Measurements from ENCODE around the gene SPOCK2.

SPOCK2 gene

GRCh38 chr10:72062382-72062781 lies 26.0 kb downstream of the SPOCK2 start:
- no peak overlapping the region for H3K9ac ChIP-seq (ENCODE audit: low read length)
- no peak overlapping the region for H3K27ac ChIP-seq (ENCODE audit: low read depth, low read length)
- H3K4me1 ChIP-seq (ENCODE audit: control insufficient read depth, insufficient read depth, low read length), result no peaks in the 10 kb centered on the region
- no peaks in the 10 kb centered on the region for H3K36me3 ChIP-seq (ENCODE audit: control insufficient read depth, insufficient read depth, low read length)
- no peak overlapping the region for H3K4me3 ChIP-seq (ENCODE audit: low read length)
- no peaks in the 10 kb centered on the region for H3K27me3 ChIP-seq (ENCODE audit: control insufficient read depth, insufficient read depth, low read length)

- Histone ChIP-seq H3K27ac (ENCODE audit: low read depth, low read length) (no peak overlapping the region), H3K27me3 (ENCODE audit: control insufficient read depth, insufficient read depth, low read length) (no peaks in the 10 kb centered on the region), H3K36me3 (ENCODE audit: control insufficient read depth, insufficient read depth, low read length) (no peaks in the 10 kb centered on the region), H3K4me3 (ENCODE audit: low read length) (no peak overlapping the region), H3K9ac (ENCODE audit: low read length) (no peak overlapping the region), H3K4me1 (ENCODE audit: control insufficient read depth, insufficient read depth, low read length) (no peaks in the 10 kb centered on the region)
These were observed 26.4 kb downstream of the SPOCK2 start for GRCh38 chr10:72061930-72062329.

- Histone ChIP-seq H3K9ac (ENCODE audit: low read length) (no peak overlapping the region), H3K36me3 (ENCODE audit: control insufficient read depth, insufficient read depth, low read length) (no peaks in the 10 kb centered on the region), H3K27me3 (ENCODE audit: control insufficient read depth, insufficient read depth, low read length) (no peaks in the 10 kb centered on the region), H3K27ac (ENCODE audit: low read depth, low read length) (no peak overlapping the region), H3K4me3 (ENCODE audit: low read length) (no peak overlapping the region), H3K4me1 (ENCODE audit: control insufficient read depth, insufficient read depth, low read length) (no peaks in the 10 kb centered on the region)
These were observed 26.9 kb downstream of the SPOCK2 start for GRCh38 chr10:72061491-72061890.

- Histone ChIP-seq H3K27me3 (ENCODE audit: control insufficient read depth, insufficient read depth, low read length) (no peaks in the 10 kb centered on the region), H3K27ac (ENCODE audit: low read depth, low read length) (no peak overlapping the region), H3K9ac (ENCODE audit: low read length) (no peak overlapping the region), H3K4me1 (ENCODE audit: control insufficient read depth, insufficient read depth, low read length) (no peaks in the 10 kb centered on the region), H3K36me3 (ENCODE audit: control insufficient read depth, insufficient read depth, low read length) (no peaks in the 10 kb centered on the region), H3K4me3 (ENCODE audit: low read length) (no peak overlapping the region)
These were observed 28.2 kb downstream of the SPOCK2 start for GRCh38 chr10:72059843-72060822.

- Histone ChIP-seq H3K9ac (ENCODE audit: low read length) (no peak overlapping the region), H3K27ac (ENCODE audit: low read depth, low read length) (no peak overlapping the region), H3K27me3 (ENCODE audit: control insufficient read depth, insufficient read depth, low read length) (no peaks in the 10 kb centered on the region), H3K36me3 (ENCODE audit: control insufficient read depth, insufficient read depth, low read length) (no peaks in the 10 kb centered on the region), H3K4me1 (ENCODE audit: control insufficient read depth, insufficient read depth, low read length) (no peaks in the 10 kb centered on the region), H3K4me3 (ENCODE audit: low read length) (no peak overlapping the region)
These were observed 29.1 kb downstream of the SPOCK2 start for GRCh38 chr10:72058989-72059842.

GRCh38 chr10:72058347-72058898 lies 29.9 kb downstream of the SPOCK2 start:
- Histone ChIP-seq H3K36me3 (ENCODE audit: control insufficient read depth, insufficient read depth, low read length) (no peaks in the 10 kb centered on the region), H3K4me1 (ENCODE audit: control insufficient read depth, insufficient read depth, low read length) (no peaks in the 10 kb centered on the region), H3K27ac (ENCODE audit: low read depth, low read length) (no peak overlapping the region), H3K9ac (ENCODE audit: low read length) (no peak overlapping the region), H3K4me3 (ENCODE audit: low read length) (no peak overlapping the region), H3K27me3 (ENCODE audit: control insufficient read depth, insufficient read depth, low read length) (no peaks in the 10 kb centered on the region)

- H3K9ac ChIP-seq (ENCODE audit: low read length), result no peak overlapping the region
- H3K27me3 ChIP-seq (ENCODE audit: control insufficient read depth, insufficient read depth, low read length), result no peaks in the 10 kb centered on the region
- no peaks in the 10 kb centered on the region for H3K36me3 ChIP-seq (ENCODE audit: control insufficient read depth, insufficient read depth, low read length)
- H3K4me3 ChIP-seq (ENCODE audit: low read length), result no peak overlapping the region
- no peak overlapping the region for H3K27ac ChIP-seq (ENCODE audit: low read depth, low read length)
- no peaks in the 10 kb centered on the region for H3K4me1 ChIP-seq (ENCODE audit: control insufficient read depth, insufficient read depth, low read length)
These were observed 31.2 kb downstream of the SPOCK2 start for GRCh38 chr10:72056932-72057751.

- H3K27ac ChIP-seq (ENCODE audit: low read depth, low read length), result no peak overlapping the region
- no peaks in the 10 kb centered on the region for H3K36me3 ChIP-seq (ENCODE audit: control insufficient read depth, insufficient read depth, low read length)
- no peaks in the 10 kb centered on the region for H3K27me3 ChIP-seq (ENCODE audit: control insufficient read depth, insufficient read depth, low read length)
- H3K4me1 ChIP-seq (ENCODE audit: control insufficient read depth, insufficient read depth, low read length), result no peaks in the 10 kb centered on the region
- no peak overlapping the region for H3K9ac ChIP-seq (ENCODE audit: low read length)
- no peak overlapping the region for H3K4me3 ChIP-seq (ENCODE audit: low read length)
These were observed 32.2 kb downstream of the SPOCK2 start for GRCh38 chr10:72056113-72056512.

- no peak overlapping the region for H3K27ac ChIP-seq (ENCODE audit: low read depth, low read length)
- H3K36me3 ChIP-seq (ENCODE audit: control insufficient read depth, insufficient read depth, low read length), result no peaks in the 10 kb centered on the region
- H3K4me1 ChIP-seq (ENCODE audit: control insufficient read depth, insufficient read depth, low read length), result no peaks in the 10 kb centered on the region
These were observed 34.7 kb downstream of the SPOCK2 start for GRCh38 chr10:72053690-72054089.

GRCh38 chr10:72050873-72051272 lies 37.5 kb downstream of the SPOCK2 start:
- Histone ChIP-seq H3K27ac (ENCODE audit: low read depth, low read length) (no peak overlapping the region), H3K9ac (ENCODE audit: low read length) (no peak overlapping the region), H3K27me3 (ENCODE audit: control insufficient read depth, insufficient read depth, low read length) (no peaks in the 10 kb centered on the region), H3K4me3 (ENCODE audit: low read length) (no peak overlapping the region), H3K4me1 (ENCODE audit: control insufficient read depth, insufficient read depth, low read length) (no peaks in the 10 kb centered on the region), H3K36me3 (ENCODE audit: control insufficient read depth, insufficient read depth, low read length) (no peaks in the 10 kb centered on the region)

More at GRCh38 chr10:72053690-72054089, 34.7 kb downstream of the SPOCK2 start:
- H3K27me3 ChIP-seq (ENCODE audit: control insufficient read depth, insufficient read depth, low read length), result no peaks in the 10 kb centered on the region
- H3K9ac ChIP-seq (ENCODE audit: low read length), result no peak overlapping the region
- no peak overlapping the region for H3K4me3 ChIP-seq (ENCODE audit: low read length)

GRCh38 chr10:72049969-72050781 lies 38.2 kb downstream of the SPOCK2 start:
- no peaks in the 10 kb centered on the region for H3K36me3 ChIP-seq (ENCODE audit: control insufficient read depth, insufficient read depth, low read length)
- no peak overlapping the region for H3K4me3 ChIP-seq (ENCODE audit: low read length)
- H3K27ac ChIP-seq (ENCODE audit: low read depth, low read length), result no peak overlapping the region
- no peaks in the 10 kb centered on the region for H3K27me3 ChIP-seq (ENCODE audit: control insufficient read depth, insufficient read depth, low read length)
- no peaks in the 10 kb centered on the region for H3K4me1 ChIP-seq (ENCODE audit: control insufficient read depth, insufficient read depth, low read length)
- H3K9ac ChIP-seq (ENCODE audit: low read length), result no peak overlapping the region

All from rectal smooth muscle tissue (tissue), 1 donor.